Skeletal muscle tissue (tissue), 4 donors: ENCODE measurements around the gene ST3GAL4. TPM values are rescaled to one million over a fixed set of nuclear protein-coding genes. Genes with fewer than 3 reads are reported as not detected.
"Not testable (repeated sequence)": the region's sequence is repeated elsewhere in the genome, so short reads cannot be mapped to it uniquely, and the experiment has no call there.

ENCODE experiments used
- H3K27ac ChIP-seq: one replicate; pipeline ENCODE4 v1.7.0; 2013; ENCODE audit warnings: mild to moderate bottlenecking, low read depth, low read length, inconsistent platforms
- H3K27me3 ChIP-seq, 3 donors: one replicate each; pipeline ENCODE4 v1.7.0; 2013; ENCODE audit warnings: low read length in 3 of 3; ENCODE audit not compliant: control insufficient read depth in 3 of 3, insufficient read depth in 3 of 3
- H3K36me3 ChIP-seq, 3 donors: one replicate each; pipeline ENCODE4 v1.7.0; 2013; ENCODE audit warnings: low read length in 3 of 3; ENCODE audit not compliant: control insufficient read depth in 3 of 3, insufficient read depth in 3 of 3
- H3K4me1 ChIP-seq, 3 donors: one replicate each; pipeline ENCODE4 v1.7.0; 2013; ENCODE audit warnings: low read length in 3 of 3, mild to moderate bottlenecking in 3 of 3; ENCODE audit not compliant: control insufficient read depth in 3 of 3, insufficient read depth in 3 of 3
- H3K4me3 ChIP-seq, 3 donors: one replicate each; pipeline ENCODE4 v1.7.0; 2013; ENCODE audit warnings: low read length in 3 of 3
- H3K9ac ChIP-seq, 3 donors: one replicate each; pipeline ENCODE4 v1.7.0; 2013; ENCODE audit warnings: low read length in 3 of 3, mild to moderate bottlenecking in 3 of 3, moderate library complexity in 2 of 3, low read depth in 1 of 3
- H3K9me3 ChIP-seq, 3 donors: one replicate each; pipeline ENCODE4 v1.7.0; 2013; ENCODE audit warnings: low read length in 3 of 3; ENCODE audit not compliant: control insufficient read depth in 3 of 3
- total RNA-seq: library from RNA; depleted of rRNA; stranded (reverse); fragments of >200 nt; gene quantifications from one replicate; pipeline ENCODE4 v1.2.3, GENCODE V29; 2014
- donor health status: Osteomylitis.

The ST3GAL4 gene
- total RNA-seq, 1 donor from 2014 or later: 20.9 TPM

DNA sequence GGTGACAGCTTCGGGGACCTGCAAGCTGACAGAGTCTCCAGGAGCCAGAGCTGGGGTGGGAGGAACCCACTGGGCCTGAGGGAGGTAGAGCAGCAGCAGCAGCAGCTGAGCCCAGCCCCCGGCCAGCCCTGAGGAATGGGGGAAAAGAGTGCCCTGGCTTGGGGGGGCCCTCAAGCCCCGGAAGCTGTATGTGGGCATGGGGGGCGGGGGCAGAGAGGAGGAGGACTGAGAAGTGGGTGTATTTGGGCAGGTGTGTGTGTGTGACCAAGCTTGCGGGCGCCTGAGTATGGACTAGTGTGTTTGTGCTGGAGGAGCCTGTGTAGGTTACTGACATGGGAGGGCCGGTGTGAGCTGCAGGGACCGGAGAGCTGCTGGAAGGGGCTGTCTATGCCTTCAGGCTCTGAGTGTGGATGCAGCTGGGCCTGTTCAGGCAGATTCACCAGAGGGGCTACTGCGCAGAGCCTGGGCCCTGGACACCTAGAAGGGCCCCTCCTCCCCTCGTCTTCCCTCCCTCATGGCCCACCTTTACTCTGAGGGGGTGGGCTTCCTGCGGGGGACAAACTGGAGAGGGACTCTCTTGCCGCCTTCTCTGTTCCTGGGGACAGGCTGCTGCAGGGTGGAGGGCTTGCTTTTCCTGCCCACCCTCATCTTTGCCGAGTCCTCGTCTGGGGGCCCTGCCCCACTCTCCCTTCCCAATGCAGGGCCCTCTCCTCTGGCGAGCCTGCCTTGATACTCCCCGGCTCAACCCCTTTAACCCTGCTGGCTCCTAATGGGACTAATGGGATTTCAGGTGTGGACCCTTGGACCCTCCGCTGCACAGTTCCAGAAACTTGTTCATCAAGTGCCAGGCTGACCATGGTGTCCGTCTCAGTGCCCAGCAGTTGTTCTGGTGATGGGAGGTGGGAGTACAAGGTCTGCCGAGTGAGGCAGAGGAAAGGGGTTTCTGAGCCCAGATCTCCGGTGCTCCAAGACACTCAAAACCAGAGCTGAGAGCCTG, 28.2 kb downstream of the ST3GAL4 start:
- Histone ChIP-seq H3K9ac (no peak overlapping the region), H3K4me3 (no peak overlapping the region), H3K9me3 (no peaks in the 10 kb centered on the region), H3K36me3 (no peaks in the 10 kb centered on the region), H3K4me1 (peaks cover 0 to 8% (median 4%) of the 10 kb centered on the region in 3 donors), H3K27me3 (no peaks in the 10 kb centered on the region), H3K27ac (no peak overlapping the region)

DNA sequence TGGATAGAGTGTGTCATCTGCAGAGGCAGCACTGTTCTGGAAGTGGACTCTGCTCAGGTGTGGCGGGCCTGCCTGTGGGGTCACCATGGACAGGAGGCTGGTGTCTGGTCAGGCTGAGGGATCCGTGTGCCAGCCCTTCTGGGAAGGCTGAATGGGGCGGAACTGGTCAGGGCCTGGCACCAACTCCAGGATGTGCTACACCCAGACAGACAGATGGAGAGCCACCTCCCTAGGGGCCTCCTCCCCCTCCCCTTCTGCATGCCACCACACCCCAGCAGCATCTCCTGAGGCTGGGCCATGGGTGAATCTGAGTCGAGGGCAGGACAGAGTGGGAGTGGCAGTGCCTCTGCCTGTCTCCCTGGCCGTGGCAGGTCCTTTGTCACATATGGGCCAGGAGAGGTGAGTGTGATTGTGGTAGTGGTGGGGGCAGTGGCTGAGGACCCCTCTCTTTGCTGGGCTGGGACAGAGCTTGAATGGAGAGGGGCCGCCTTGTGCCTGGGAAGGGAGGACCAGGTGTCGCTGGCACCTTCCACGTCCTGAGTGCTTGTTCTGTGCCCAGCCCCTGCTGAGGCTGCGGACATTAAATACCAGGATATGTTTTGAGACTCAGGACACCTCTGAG, 29.1 kb downstream of the ST3GAL4 start:
- no peaks in the 10 kb centered on the region for H3K27me3 ChIP-seq
- H3K9me3 ChIP-seq: no peaks in the 10 kb centered on the region
- H3K27ac ChIP-seq: no peak overlapping the region
- H3K36me3 ChIP-seq: no peaks in the 10 kb centered on the region
- no peak overlapping the region for H3K4me3 ChIP-seq
- no peak overlapping the region for H3K9ac ChIP-seq
- H3K4me1 ChIP-seq: peaks cover 0 to 8% (median 4%) of the 10 kb centered on the region in 3 donors

DNA sequence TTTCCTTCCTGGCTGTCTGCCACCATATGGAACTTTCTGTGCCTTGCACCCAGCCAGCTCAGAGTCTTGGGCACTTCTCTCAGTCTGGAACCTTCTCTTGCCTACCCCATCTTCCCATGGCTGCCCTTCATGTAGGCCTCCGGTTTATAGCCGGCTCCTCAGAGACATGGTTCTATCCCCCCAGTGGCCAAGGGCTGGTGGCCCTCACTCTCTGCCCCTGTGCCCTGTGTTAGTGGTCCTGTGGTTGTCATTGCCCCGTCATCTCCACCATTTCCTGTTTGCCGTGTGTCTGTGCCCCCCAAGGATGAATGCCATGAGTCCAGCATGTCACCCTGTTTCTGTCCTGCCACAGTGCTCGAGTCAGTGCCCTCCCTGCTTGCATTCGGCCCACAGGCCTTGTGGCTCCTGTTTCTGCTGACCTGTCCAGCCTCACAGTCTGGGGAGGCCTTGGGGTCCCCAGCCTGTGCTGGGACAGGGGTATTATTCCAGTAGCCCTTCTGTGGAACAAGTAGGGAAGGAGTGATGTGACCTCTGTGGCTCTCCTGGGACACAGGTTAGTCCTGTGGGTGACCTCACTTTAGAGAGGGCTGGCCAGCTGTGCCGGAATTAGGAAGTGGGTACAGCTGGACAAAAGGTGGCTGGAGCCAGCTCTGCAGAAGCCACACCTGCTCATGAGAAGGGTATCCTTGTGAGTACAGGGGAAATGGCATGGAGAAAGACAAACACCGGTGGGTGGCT, 30.7 kb downstream of the ST3GAL4 start:
- no peaks in the 10 kb centered on the region for H3K27me3 ChIP-seq

DNA sequence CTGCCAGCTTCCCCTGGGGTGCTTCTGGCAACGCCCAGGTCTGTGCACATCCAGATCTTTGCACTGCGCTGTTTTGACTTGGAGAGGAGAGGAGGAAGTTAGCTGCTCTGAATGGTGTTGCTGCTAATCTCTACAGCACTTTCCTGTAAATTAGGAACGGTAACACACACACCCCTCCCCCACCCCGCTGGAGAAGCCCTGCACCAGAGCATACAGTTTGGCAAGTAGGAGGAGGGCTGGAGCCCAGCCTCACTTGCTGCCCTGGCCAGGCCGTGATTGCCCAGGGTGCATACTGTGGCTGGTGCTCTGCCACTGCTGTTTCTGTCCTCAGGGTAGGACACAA, 31.2 kb downstream of the ST3GAL4 start:
- not testable (repeated sequence) for H3K27ac ChIP-seq, H3K4me1 ChIP-seq, H3K9me3 ChIP-seq

More for the DNA sequence above, 30.7 kb downstream of the ST3GAL4 start:
- H3K4me1 ChIP-seq: peaks cover 0 to 8% (median 2%) of the 10 kb centered on the region in 3 donors
- H3K4me3 ChIP-seq: no peak overlapping the region
- H3K36me3 ChIP-seq: no peaks in the 10 kb centered on the region
- H3K27ac ChIP-seq: no peak overlapping the region
- no peaks in the 10 kb centered on the region for H3K9me3 ChIP-seq
- H3K9ac ChIP-seq: no peak overlapping the region

DNA sequence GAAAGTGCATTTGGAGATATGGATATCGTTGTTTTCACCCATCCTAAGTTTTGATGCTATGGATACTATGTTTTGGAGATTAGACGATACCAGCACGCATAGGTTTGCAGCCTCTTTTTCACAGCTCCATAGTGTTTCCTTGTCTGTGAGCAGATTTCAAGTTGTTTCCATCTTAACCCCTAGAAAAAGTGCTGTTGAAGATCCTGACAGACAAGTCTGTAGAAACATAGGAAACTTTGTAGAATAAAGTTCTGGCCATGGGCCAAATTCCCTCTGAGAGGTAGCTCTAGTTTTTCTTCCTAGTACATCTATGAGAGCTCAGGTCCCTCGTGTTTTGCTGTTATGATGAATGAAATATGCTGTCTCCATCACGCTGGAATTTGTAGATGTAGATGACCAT, 32.4 kb downstream of the ST3GAL4 start:
- no peaks in the 10 kb centered on the region for H3K36me3 ChIP-seq
- no peaks in the 10 kb centered on the region for H3K27me3 ChIP-seq
- H3K4me3 ChIP-seq: no peak overlapping the region
- H3K4me1 ChIP-seq: peaks cover 8 to 12% (median 10%) of the 10 kb centered on the region in 3 donors
- no peak overlapping the region for H3K27ac ChIP-seq
- H3K9me3 ChIP-seq: no peaks in the 10 kb centered on the region
- H3K9ac ChIP-seq: no peak overlapping the region

More for the DNA sequence above, 31.2 kb downstream of the ST3GAL4 start:
- not testable (repeated sequence) for H3K4me3 ChIP-seq, H3K9ac ChIP-seq, H3K36me3 ChIP-seq, H3K27me3 ChIP-seq

DNA sequence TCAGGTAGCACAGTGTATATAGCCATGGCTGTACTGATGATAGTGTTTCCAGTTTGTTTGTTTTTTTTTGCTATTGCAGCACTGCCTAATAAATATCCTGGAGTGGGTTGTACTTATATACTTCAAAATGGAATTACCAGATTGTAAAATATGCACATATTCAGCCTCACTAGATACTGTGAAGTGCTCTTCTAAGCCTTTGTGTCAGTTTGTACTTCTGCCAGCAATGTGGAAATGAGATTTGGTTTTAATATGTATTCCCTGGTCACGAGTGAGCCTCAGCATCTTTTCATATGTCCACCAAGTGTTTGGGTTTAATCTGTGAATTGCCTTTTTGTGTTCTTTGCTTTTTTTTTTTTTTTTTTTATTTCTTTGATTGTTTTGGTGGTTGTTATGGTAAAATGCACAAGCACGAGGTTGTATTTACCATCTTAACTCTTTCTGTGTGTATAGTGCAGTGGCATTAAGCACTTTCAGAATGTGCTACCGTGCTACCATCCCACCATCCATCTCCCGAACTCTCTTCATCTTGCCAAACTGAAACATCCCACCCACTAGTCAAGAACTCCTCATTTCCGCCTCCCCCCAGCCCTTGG, 34.9 kb downstream of the ST3GAL4 start:
- Histone ChIP-seq H3K9ac (no peak overlapping the region), H3K4me1 (peaks cover 10 to 16% (median 13%) of the 10 kb centered on the region in 3 donors), H3K36me3 (no peaks in the 10 kb centered on the region), H3K27ac (no peak overlapping the region), H3K27me3 (no peaks in the 10 kb centered on the region), H3K9me3 (no peaks in the 10 kb centered on the region), H3K4me3 (no peak overlapping the region)

DNA sequence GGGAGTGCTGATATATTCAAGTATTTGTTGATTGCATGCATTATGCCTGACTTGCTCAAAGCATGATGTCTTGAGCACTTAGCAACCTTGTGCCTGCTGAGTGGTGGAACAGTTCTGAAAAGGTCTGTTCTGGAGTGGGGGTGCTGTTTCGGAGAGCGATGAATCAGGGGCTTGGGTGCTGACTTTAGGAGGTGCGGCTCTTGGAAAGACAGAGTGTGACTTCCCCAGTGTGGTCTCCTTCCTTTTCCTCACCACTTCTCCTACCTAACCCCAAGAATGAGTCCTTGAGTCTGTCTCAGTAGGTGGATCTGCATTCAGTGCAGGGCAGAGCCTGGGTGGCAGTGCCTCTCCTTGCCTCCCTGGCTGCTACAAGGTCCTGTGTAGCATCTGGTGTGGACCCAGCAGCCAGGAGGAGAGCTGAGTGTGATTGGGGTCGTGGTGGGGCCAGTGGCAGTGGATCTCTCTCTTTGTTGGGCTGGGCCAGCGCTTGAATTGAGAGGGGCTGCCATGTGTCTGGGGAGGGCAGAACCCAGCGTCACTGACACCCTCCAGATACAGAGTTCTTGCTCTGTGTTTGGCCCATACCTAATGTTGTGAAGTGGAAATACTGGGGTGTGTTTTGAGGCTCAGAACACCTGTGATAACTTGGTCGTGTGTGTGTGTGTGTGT, 35.9 kb downstream of the ST3GAL4 start:
- Histone ChIP-seq H3K4me1 (peaks cover 10 to 13% (median 12%) of the 10 kb centered on the region in 3 donors), H3K27ac (no peak overlapping the region), H3K36me3 (no peaks in the 10 kb centered on the region), H3K4me3 (no peak overlapping the region), H3K9me3 (no peaks in the 10 kb centered on the region), H3K27me3 (no peaks in the 10 kb centered on the region), H3K9ac (no peak overlapping the region)

DNA sequence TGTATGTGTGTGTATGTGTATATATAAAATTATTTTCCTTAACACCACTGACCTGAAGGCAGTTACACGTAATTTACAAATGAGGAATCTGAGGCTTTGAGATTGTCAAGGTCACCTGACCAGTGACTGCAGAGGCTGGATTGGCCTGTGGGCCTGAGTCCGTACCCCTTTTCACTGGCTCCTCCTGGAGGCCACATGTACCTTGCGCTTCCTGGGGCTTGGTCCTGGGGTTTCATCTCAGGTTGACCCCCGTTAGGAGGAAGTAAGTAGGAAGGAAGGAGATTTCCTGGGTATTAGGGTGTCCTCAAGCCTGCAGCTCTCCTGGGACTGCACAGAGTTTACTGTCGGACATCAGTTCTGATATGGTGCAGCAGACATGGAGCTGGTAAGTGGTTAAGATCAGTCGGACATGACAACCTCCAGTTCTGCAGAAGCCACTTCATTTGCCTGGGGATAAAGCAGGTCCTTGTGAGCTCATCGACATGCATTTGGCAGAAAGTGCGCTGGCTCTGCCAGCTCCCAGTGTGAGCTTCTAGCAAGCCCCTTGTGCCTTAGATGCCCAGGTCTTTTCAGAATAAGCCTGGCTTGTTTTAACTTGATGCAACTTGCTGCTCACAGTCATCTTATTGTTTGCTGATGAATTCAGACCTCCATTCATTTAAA, 36.6 kb downstream of the ST3GAL4 start:
- no peak overlapping the region for H3K9ac ChIP-seq
- no peak overlapping the region for H3K27ac ChIP-seq

DNA sequence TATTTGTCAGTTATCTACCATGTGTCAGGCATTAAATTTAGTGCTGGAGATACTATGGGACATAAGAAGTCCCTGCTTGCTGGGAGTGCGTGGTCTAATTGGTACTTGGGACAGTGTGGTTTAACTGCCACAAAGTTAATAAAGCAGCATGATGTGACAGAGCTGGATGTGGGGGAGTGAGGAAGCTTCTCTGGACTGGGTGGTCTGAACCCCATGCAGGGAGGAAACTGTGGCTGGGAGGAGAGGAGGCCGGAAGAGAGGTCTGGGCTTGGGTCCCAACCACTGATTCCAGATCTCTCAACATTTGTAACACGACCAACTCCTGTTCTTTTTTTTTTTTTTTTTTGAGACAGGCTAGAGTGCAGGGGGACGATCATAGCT, 37.1 kb downstream of the ST3GAL4 start:
- peaks cover 8 to 13% (median 8%) of the 10 kb centered on the region in 3 donors for H3K4me1 ChIP-seq
- H3K4me3 ChIP-seq: no peak overlapping the region
- H3K9ac ChIP-seq: no peak overlapping the region
- no peaks in the 10 kb centered on the region for H3K36me3 ChIP-seq
- no peaks in the 10 kb centered on the region for H3K27me3 ChIP-seq
- H3K27ac ChIP-seq: no peak overlapping the region
- H3K9me3 ChIP-seq: no peaks in the 10 kb centered on the region

More for the DNA sequence above, 36.6 kb downstream of the ST3GAL4 start:
- no peaks in the 10 kb centered on the region for H3K36me3 ChIP-seq
- no peaks in the 10 kb centered on the region for H3K9me3 ChIP-seq
- peaks cover 8 to 13% (median 8%) of the 10 kb centered on the region in 3 donors for H3K4me1 ChIP-seq
- no peak overlapping the region for H3K4me3 ChIP-seq
- no peaks in the 10 kb centered on the region for H3K27me3 ChIP-seq
